ENCODE data around the gene USP53.
"Not testable (repeated sequence)": the region's sequence is repeated elsewhere in the genome, so short reads cannot be mapped to it uniquely, and the experiment has no call there.

USP53 gene

DNA sequence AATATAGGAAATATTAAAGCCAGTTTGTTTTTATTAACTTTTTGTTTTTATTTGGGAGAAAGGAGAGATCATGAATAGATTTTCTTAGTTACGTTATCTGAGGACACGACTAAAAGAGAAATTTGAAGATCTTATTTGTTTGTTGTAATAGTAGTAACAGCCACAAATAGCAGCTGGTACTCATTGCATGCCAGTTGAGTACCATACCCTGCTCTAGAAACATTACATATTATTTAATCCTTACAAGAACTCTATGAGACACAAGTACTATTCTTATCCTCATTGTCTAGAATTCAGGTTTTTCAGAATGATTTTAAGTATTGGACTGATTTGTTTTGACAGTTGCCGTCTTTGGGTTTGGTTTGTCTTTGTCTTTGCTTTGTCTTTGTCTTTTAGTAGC lies 31.8 kb downstream of the USP53 start:
- no peaks in the 10 kb centered on the region for H3K9me3 ChIP-seq (ENCODE audit: severe bottlenecking)
- no peaks in the 10 kb centered on the region for H3K27me3 ChIP-seq (ENCODE audit: insufficient read depth, low read depth, severe bottlenecking)
- no peaks in the 10 kb centered on the region for H3K36me3 ChIP-seq
- no peak for DNase-seq
- no peak overlapping the region for H3K4me3 ChIP-seq (ENCODE audit: low read depth, low read length)
- H3K27ac ChIP-seq = no peak overlapping the region
- TF ChIP-seq, protein P1, sequence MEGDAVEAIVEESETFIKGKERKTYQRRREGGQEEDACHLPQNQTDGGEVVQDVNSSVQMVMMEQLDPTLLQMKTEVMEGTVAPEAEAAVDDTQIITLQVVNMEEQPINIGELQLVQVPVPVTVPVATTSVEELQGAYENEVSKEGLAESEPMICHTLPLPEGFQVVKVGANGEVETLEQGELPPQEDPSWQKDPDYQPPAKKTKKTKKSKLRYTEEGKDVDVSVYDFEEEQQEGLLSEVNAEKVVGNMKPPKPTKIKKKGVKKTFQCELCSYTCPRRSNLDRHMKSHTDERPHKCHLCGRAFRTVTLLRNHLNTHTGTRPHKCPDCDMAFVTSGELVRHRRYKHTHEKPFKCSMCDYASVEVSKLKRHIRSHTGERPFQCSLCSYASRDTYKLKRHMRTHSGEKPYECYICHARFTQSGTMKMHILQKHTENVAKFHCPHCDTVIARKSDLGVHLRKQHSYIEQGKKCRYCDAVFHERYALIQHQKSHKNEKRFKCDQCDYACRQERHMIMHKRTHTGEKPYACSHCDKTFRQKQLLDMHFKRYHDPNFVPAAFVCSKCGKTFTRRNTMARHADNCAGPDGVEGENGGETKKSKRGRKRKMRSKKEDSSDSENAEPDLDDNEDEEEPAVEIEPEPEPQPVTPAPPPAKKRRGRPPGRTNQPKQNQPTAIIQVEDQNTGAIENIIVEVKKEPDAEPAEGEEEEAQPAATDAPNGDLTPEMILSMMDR (IDR thresholded peaks at IDR 0.05; ENCODE audit: low read depth, low read length) = no peak

DNA sequence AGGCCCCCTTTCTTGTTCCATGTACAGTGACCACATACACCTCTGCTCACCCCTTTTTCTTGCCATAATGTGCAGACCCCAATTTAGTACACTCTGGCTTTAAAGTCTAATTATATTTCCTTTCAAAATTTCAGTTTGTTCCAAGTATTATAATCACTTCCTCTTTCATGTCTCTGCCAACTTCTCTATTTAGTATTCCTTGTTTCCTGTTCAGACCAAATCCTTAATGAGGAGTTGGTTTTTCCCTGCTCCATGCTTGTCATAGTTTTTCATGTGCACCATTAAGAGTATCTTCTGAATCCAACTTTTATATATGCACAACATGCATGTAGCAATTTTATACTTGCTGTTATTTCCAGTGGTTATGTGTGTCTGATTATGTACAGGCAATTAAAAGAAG lies 32.3 kb downstream of the USP53 start:
- no peak for DNase-seq
- TF ChIP-seq, protein P1 (IDR thresholded peaks at IDR 0.05; ENCODE audit: low read depth, low read length) = no peak
- H3K27ac ChIP-seq = no peak overlapping the region
- no peak overlapping the region for H3K4me3 ChIP-seq (ENCODE audit: low read depth, low read length)
- H3K36me3 ChIP-seq = no peaks in the 10 kb centered on the region
- H3K9me3 ChIP-seq (ENCODE audit: severe bottlenecking) = no peaks in the 10 kb centered on the region
- no peaks in the 10 kb centered on the region for H3K27me3 ChIP-seq (ENCODE audit: insufficient read depth, low read depth, severe bottlenecking)

DNA sequence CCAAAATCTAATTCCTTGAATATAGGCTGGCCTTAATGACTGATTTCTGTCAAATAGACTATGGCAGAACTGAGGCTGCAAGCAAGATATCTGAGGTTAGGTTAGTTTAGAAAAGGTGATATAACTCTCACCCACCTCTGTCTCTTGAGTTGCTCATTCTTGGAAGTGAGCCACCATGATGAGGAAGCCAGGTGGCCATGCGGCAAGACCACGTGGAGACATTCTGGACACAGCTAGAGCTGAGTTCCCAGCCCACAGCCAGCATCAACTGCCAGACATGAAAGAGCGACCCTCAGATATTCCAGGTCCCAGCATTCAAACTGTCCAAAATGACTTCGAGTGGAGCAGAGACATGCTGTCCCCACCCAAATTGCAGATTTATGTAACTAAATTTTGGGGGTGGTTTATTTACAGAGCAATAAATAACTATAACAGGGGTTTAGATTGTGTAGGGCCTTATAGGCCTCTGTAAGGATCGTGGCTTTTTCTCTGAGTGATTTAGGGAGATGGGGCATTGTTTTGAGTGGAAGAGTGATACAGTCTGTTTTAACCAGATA lies 33.7 kb downstream of the USP53 start:
- TF ChIP-seq, protein P1 (IDR thresholded peaks at IDR 0.05; ENCODE audit: low read depth, low read length) = no peak
- Histone ChIP-seq H3K27me3 (ENCODE audit: insufficient read depth, low read depth, severe bottlenecking) (no peaks in the 10 kb centered on the region), H3K27ac (no peak overlapping the region), H3K9me3 (ENCODE audit: severe bottlenecking) (no peaks in the 10 kb centered on the region), H3K36me3 (no peaks in the 10 kb centered on the region; the same call in 1 of the 2 replicates), H3K4me3 (ENCODE audit: low read depth, low read length) (no peak overlapping the region)
- DNase-seq = no peak

DNA sequence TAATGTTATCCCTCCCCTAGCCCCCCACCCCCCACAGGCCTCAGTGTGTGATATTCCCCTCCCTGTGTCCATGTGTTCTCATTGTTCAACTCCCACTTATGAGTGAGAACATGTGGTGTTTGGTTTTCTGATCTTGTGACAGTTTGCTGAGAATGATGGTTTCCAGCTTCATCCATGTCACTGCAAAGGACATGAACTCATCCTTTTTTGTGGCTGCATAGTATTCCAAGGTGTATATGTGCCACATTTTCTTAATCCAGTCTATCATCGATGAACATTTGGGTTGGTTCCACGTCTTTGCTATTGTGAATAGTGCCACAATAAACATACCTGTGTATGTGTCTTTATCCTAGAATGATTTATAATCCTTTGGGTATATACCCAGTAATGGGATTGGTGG lies 38.5 kb downstream of the USP53 start:
- H3K27ac ChIP-seq; H3K9me3 ChIP-seq (ENCODE audit: severe bottlenecking); H3K36me3 ChIP-seq; DNase-seq; H3K4me3 ChIP-seq (ENCODE audit: low read depth, low read length); H3K27me3 ChIP-seq (ENCODE audit: insufficient read depth, low read depth, severe bottlenecking): not testable (repeated sequence)

DNA sequence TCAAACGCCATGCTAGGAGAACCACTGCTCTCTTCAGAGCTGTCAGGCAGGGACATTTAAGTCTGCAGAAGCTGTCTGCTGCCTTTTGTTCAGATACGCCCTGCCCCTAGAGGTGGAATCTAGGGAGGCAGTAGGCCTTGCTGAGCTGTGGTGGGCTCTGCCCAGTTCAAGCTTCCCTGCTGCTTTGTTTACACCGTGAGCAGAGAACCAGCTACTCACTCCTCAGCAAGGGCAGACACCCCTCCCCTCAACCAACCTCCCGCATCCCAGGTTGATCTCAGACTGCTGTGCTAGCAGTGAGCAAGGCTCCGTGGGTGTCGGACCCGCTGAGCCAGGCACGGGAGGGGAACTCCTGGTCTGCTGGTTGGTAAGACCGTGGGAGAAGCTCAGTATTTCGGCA lies 42.7 kb downstream of the USP53 start:
- DNase-seq; H3K4me3 ChIP-seq (ENCODE audit: low read depth, low read length); H3K27me3 ChIP-seq (ENCODE audit: insufficient read depth, low read depth, severe bottlenecking); H3K9me3 ChIP-seq (ENCODE audit: severe bottlenecking); H3K27ac ChIP-seq: not testable (repeated sequence)
- H3K36me3 ChIP-seq = peaks cover 14% of the 10 kb centered on the region

DNA sequence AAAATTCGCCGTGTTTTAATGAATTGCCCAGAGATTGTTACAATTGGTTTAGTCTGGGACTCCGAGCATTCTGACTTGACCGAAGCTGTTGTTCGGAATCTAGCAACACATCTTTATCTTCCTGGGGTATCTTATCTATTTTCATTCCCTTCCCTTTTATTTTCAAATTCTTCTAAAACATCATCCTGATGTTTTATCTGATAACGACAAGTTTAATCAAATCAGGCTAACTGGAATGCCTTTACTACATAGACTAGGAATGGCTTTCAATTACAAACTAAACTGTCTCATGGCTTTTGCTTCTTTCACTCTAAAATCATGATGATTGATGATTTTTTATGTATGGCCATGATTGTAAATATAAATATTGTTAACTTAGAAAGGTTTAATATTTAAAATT lies 48.0 kb downstream of the USP53 start:
- TF ChIP-seq, protein P1 (IDR thresholded peaks at IDR 0.05; ENCODE audit: low read depth, low read length) = no peak
- Histone ChIP-seq H3K27ac (no peak overlapping the region), H3K4me3 (ENCODE audit: low read depth, low read length) (no peak overlapping the region), H3K9me3 (ENCODE audit: severe bottlenecking) (no peaks in the 10 kb centered on the region), H3K27me3 (ENCODE audit: insufficient read depth, low read depth, severe bottlenecking) (no peaks in the 10 kb centered on the region), H3K36me3 (peaks cover 16% of the 10 kb centered on the region)
- no peak for DNase-seq

DNA sequence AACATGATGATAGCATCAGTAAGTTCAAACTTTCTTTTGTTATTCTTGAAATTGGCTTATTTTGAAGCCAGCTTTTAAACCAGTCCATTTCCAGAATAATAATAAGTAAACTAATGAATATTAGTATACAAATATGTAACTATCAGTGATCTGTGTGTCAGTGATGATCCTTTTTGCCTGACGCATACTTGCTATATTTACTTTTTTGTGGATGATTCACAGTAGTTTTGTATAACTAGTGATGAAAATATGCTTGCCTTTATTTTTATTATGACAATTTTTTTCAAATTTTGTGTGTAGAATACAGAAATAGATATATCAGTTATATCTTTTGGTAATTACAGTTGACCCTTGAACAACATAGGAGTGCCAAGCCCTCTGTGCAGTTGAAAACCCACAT lies 49.5 kb downstream of the USP53 start:
- no peak for DNase-seq
- TF ChIP-seq, protein P1 (IDR thresholded peaks at IDR 0.05; ENCODE audit: low read depth, low read length) = no peak
- Histone ChIP-seq H3K27me3 (ENCODE audit: insufficient read depth, low read depth, severe bottlenecking) (no peaks in the 10 kb centered on the region), H3K36me3 (peaks cover 5% of the 10 kb centered on the region), H3K9me3 (ENCODE audit: severe bottlenecking) (no peaks in the 10 kb centered on the region), H3K27ac (no peak overlapping the region), H3K4me3 (ENCODE audit: low read depth, low read length) (no peak overlapping the region)

All from WERI-Rb-1 (cell line).